Activated CD4-positive, alpha-beta memory T cell treated with anti-CD3 and anti-CD28 coated beads, Interleukin-2, amount 10 ng/mL, durations not matched to agents 7 days and 5 days (primary cell): ENCODE results near the gene SOX15. TPM values are rescaled to one million over a fixed set of nuclear protein-coding genes. Genes with fewer than 3 reads are reported as not detected.

Source experiments
- CTCF ChIA-PET: fragments of 350-600 bp; sonication (Branson Sonifier 250); formaldehyde crosslinking; loops from one replicate; lab custom pipeline; 2021; ENCODE audit warnings: antibody characterized with exemption, inconsistent platforms; lab: Charles Lee
- POLR2A ChIA-PET: fragments of 350-600 bp; sonication (Branson Sonifier 250); formaldehyde crosslinking; loops from one replicate; lab custom pipeline; 2021; ENCODE audit warnings: antibody characterized with exemption; lab: Charles Lee
- DNase-seq: peaks from one replicate; pipeline ENCODE4 v3.0.0-alpha.2; 2020
- H3K27ac Mint-ChIP-seq: one replicate; pipeline ENCODE4 v1.8.0; 2021; ENCODE audit warnings: mild to moderate bottlenecking, mixed read lengths
- H3K27me3 Mint-ChIP-seq: one replicate; pipeline ENCODE4 v1.8.0; 2021; ENCODE audit warnings: mixed read lengths
- H3K36me3 Mint-ChIP-seq: one replicate; pipeline ENCODE4 v1.8.0; 2021; ENCODE audit warnings: low read depth, mixed read lengths
- H3K4me1 Mint-ChIP-seq: one replicate; pipeline ENCODE4 v1.8.0; 2021; ENCODE audit warnings: mixed read lengths
- H3K4me3 Mint-ChIP-seq: one replicate; pipeline ENCODE4 v1.8.0; 2021; ENCODE audit warnings: mild to moderate bottlenecking, mixed read lengths
- H3K9me3 Mint-ChIP-seq: one replicate; pipeline ENCODE4 v1.8.0; 2021; ENCODE audit warnings: mixed read lengths
- total RNA-seq, 2 experiments: library from RNA; stranded (reverse); gene quantifications; one replicate each; pipeline ENCODE4 v1.2.3, GENCODE V29; 2021

Gene SOX15
- total RNA-seq, 2 experiments from 2014 or later: 0.30 to 0.40 TPM

GRCh38 chr17:7549401-7550055 lies 40.4 kb downstream of the SOX15 start:
- DNase-seq: peak; percentile 52
- Mint-ChIP-seq H3K27me3 (no peaks in the 10 kb centered on the region), H3K36me3 (peaks cover 45% of the 10 kb centered on the region), H3K4me3 (peak overlapping the region; percentile 99), H3K27ac (peak overlapping the region; percentile 93), H3K4me1 (peaks cover 61% of the 10 kb centered on the region), H3K9me3 (no peaks in the 10 kb centered on the region)
- CTCF ChIA-PET: interaction anchor here (1.1 to 5.1 kb wide), 3 partner anchors 11 to 35 kb away, joined by 5 to 33 read pairs (median 32); partner anchors contain the start of genes MPDU1 and SENP3
- POLR2A ChIA-PET: interaction anchor here (1.0 to 4.1 kb wide), 9 partner anchors 8 to 213 kb away, joined by 3 to 24 read pairs (median 4); partner anchors contain the start of genes ACAP1, MPDU1, POLR2A and SENP3

- CTCF ChIA-PET: interaction anchor here (0.6 to 5.1 kb wide), 3 partner anchors 12 to 248 kb away, joined by 3 to 33 read pairs (median 32); partner anchors contain the start of gene SENP3
- peak within 1 kb of the TSS; percentile 93 for H3K27ac Mint-ChIP-seq
- POLR2A ChIA-PET: interaction anchor here (0.7 to 4.1 kb wide), 11 partner anchors 9 to 138 kb away, joined by 3 to 24 read pairs (median 5); partner anchors contain the start of genes MPDU1, POLR2A, SENP3 and TP53
- no peaks in the 10 kb centered on the region for H3K27me3 Mint-ChIP-seq
- peak; percentile 73 for DNase-seq
- H3K36me3 Mint-ChIP-seq: peaks cover 41% of the 10 kb centered on the region
- H3K9me3 Mint-ChIP-seq: no peaks in the 10 kb centered on the region
- H3K4me1 Mint-ChIP-seq: peaks cover 58% of the 10 kb centered on the region
- peak within 1 kb of the TSS; percentile 99 for H3K4me3 Mint-ChIP-seq
Observed at GRCh38 chr17:7548585-7549400, 41.1 kb downstream of the SOX15 start, which contains the start of gene TNFSF12. TNFSF12 (plus strand) TSS chr17:7549058; CDS start chr17:7549154, 96 bp downstream.

GRCh38 chr17:7544911-7545310 lies 45.0 kb downstream of the SOX15 start:
- H3K4me1 Mint-ChIP-seq: peaks cover 19% of the 10 kb centered on the region
- H3K27ac Mint-ChIP-seq: no peak overlapping the region
- H3K36me3 Mint-ChIP-seq: peaks cover 11% of the 10 kb centered on the region
- ChIA-PET CTCF (interaction anchor here (0.6 to 5.0 kb wide), 3 partner anchors 16 to 109 kb away, joined by 3 to 32 read pairs (median 3); no protein-coding TSS in a partner anchor), POLR2A (no interaction called here)
- H3K9me3 Mint-ChIP-seq: no peaks in the 10 kb centered on the region
- DNase-seq: no peak
- peaks cover 5% of the 10 kb centered on the region for H3K27me3 Mint-ChIP-seq
- H3K4me3 Mint-ChIP-seq: no peak overlapping the region

GRCh38 chr17:7541074-7541621 lies 48.7 kb downstream of the SOX15 start:
- POLR2A ChIA-PET: interaction anchor here (1.1 to 1.2 kb wide), 2 partner anchors 9 to 43 kb away, joined by 3 read pairs; partner anchors contain the start of gene MPDU1
- H3K27ac Mint-ChIP-seq: no peak overlapping the region
- H3K27me3 Mint-ChIP-seq: peaks cover 5% of the 10 kb centered on the region
- H3K4me1 Mint-ChIP-seq: no peaks in the 10 kb centered on the region
- CTCF ChIA-PET: interaction anchor here (0.6 to 1.5 kb wide), 2 partner anchors 11 to 185 kb away, joined by 3 read pairs; no protein-coding TSS in a partner anchor
- no peak overlapping the region for H3K4me3 Mint-ChIP-seq
- no peak for DNase-seq
- H3K9me3 Mint-ChIP-seq: peaks cover 13% of the 10 kb centered on the region
- peaks cover 3% of the 10 kb centered on the region for H3K36me3 Mint-ChIP-seq

GRCh38 chr17:7538891-7539545 lies 50.9 kb downstream of the SOX15 start:
- Mint-ChIP-seq H3K4me3 (no peak overlapping the region), H3K9me3 (peaks cover 13% of the 10 kb centered on the region), H3K27me3 (peaks cover 10% of the 10 kb centered on the region), H3K36me3 (peaks cover 3% of the 10 kb centered on the region), H3K27ac (no peak overlapping the region), H3K4me1 (no peaks in the 10 kb centered on the region)
- ChIA-PET POLR2A (no interaction called here), CTCF (interaction anchor here (1.1 kb wide), 1 partner anchor 22 kb away, joined by 3 read pairs; no protein-coding TSS in a partner anchor)
- no peak for DNase-seq

Other genes with a start within 250 kb of the SOX15 start
- 1 to 10 TPM; 5.8 to 5.9 TPM for gene KCTD11, start 237.9 kb downstream of the SOX15 start, total RNA-seq
- gene TMEM95, start 234.9 kb downstream of the SOX15 start, total RNA-seq: not detected
- under 1 TPM; 0.25 to 0.86 TPM for gene TNK1, start 209.0 kb downstream of the SOX15 start, total RNA-seq
- gene PLSCR3, start 195.6 kb downstream of the SOX15 start, total RNA-seq: 100 to 1,000 TPM; 149 to 156 TPM
- 10 to 100 TPM; 73.2 to 77.0 TPM for gene TMEM256, start 186.0 kb downstream of the SOX15 start, total RNA-seq
- gene NLGN2, start 182.2 kb downstream of the SOX15 start, total RNA-seq: 1 to 10 TPM; 3.2 to 3.7 TPM
- not detected for gene SPEM1, start 169.8 kb downstream of the SOX15 start, total RNA-seq
- gene SPEM2, start 164.5 kb downstream of the SOX15 start, total RNA-seq: not detected
- not detected for gene SPEM3, start 161.2 kb downstream of the SOX15 start, total RNA-seq
- gene TMEM102, start 154.7 kb downstream of the SOX15 start, total RNA-seq: 10 to 100 TPM; 18.0 TPM
- 10 to 100 TPM in 1 of 2 experiments, 1 to 10 TPM in 1; 8.9 to 10.8 TPM for gene FGF11, start 150.6 kb downstream of the SOX15 start, total RNA-seq
- gene CHRNB1, start 145.0 kb downstream of the SOX15 start, total RNA-seq: 10 to 100 TPM; 13.0 to 14.6 TPM
- 10 to 100 TPM; 27.4 to 27.9 TPM for gene ZBTB4, start 110.5 kb downstream of the SOX15 start, total RNA-seq
- gene SLC35G6, start 108.6 kb downstream of the SOX15 start, total RNA-seq: not detected
- gene POLR2A, start 105.7 kb downstream of the SOX15 start, total RNA-seq: 100 to 1,000 TPM; 169 to 172 TPM
- 10 to 100 TPM; 79.8 to 86.7 TPM for gene TNFSF12, start 41.0 kb downstream of the SOX15 start, total RNA-seq
- gene TNFSF13, start 31.3 kb downstream of the SOX15 start, total RNA-seq: 1 to 10 TPM; 1.8 to 2.0 TPM
- 10 to 100 TPM; 37.6 to 39.9 TPM for gene SENP3, start 28.2 kb downstream of the SOX15 start, total RNA-seq
- 10 to 100 TPM; 34.5 to 36.0 TPM for gene CD68, start 10.5 kb downstream of the SOX15 start, total RNA-seq
- 10 to 100 TPM; 54.1 to 58.6 TPM for gene MPDU1, start 6.2 kb downstream of the SOX15 start, total RNA-seq
- gene FXR2, start 24.8 kb upstream of the SOX15 start, total RNA-seq: 10 to 100 TPM; 30.4 to 31.2 TPM
- gene SAT2, start 37.7 kb upstream of the SOX15 start, total RNA-seq: 10 to 100 TPM; 36.2 to 37.9 TPM
- gene SHBG, start 40.0 kb upstream of the SOX15 start, total RNA-seq: not detected
- gene ATP1B2, start 60.8 kb upstream of the SOX15 start, total RNA-seq: under 1 TPM; 0.25 to 0.50 TPM
- 100 to 1,000 TPM; 123 TPM for gene TP53, start 97.4 kb upstream of the SOX15 start, total RNA-seq
- 10 to 100 TPM; 18.6 to 18.8 TPM for gene WRAP53, start 98.4 kb upstream of the SOX15 start, total RNA-seq
- gene EFNB3, start 115.1 kb upstream of the SOX15 start, total RNA-seq: not detected
- not detected for gene DNAH2, start 127.7 kb upstream of the SOX15 start, total RNA-seq
- gene KDM6B, start 244.1 kb upstream of the SOX15 start, total RNA-seq: 10 to 100 TPM; 20.9 to 23.7 TPM